Immature natural killer cell (primary cell): ENCODE measurements around the gene PCNX2. TPM values are rescaled to one million over a fixed set of nuclear protein-coding genes. Genes with fewer than 3 reads are reported as not detected.
"Not testable (repeated sequence)": the region's sequence is repeated elsewhere in the genome, so short reads cannot be mapped to it uniquely, and the experiment has no call there.

Source experiments
- DNase-seq, 3 donors: peaks; one replicate each; pipeline ENCODE4 v3.0.0; 2022; ENCODE audit warnings: mixed read lengths in 1 of 3
- H3K27ac Mint-ChIP-seq, 6 donors: one replicate each; pipeline ENCODE4 v1.8.0; 2020; ENCODE audit warnings: mixed read lengths in 6 of 6, mild to moderate bottlenecking in 5 of 6, inconsistent platforms in 4 of 6, moderate library complexity in 3 of 6
- H3K27me3 Mint-ChIP-seq, 3 donors: one replicate each; pipeline ENCODE4 v1.8.0; 2020 to 2021; ENCODE audit warnings: low read depth in 3 of 3, mild to moderate bottlenecking in 3 of 3, mixed read lengths in 3 of 3, moderate library complexity in 3 of 3, inconsistent platforms in 1 of 3
- H3K36me3 Mint-ChIP-seq, 3 donors: one replicate each; pipeline ENCODE4 v1.8.0; 2020; ENCODE audit warnings: mixed read lengths in 3 of 3, inconsistent platforms in 2 of 3, mild to moderate bottlenecking in 2 of 3
- H3K4me1 Mint-ChIP-seq, 2 donors: one replicate each; pipeline ENCODE4 v1.8.0; 2020; ENCODE audit warnings: inconsistent platforms in 2 of 2, mild to moderate bottlenecking in 2 of 2, mixed read lengths in 2 of 2, moderate library complexity in 1 of 2
- H3K4me3 Mint-ChIP-seq, 5 donors: one replicate each; pipeline ENCODE4 v1.8.0; 2020; ENCODE audit warnings: mild to moderate bottlenecking in 5 of 5, mixed read lengths in 5 of 5, inconsistent platforms in 3 of 5, moderate library complexity in 3 of 5
- H3K9me3 Mint-ChIP-seq, 6 donors: one replicate each; pipeline ENCODE4 v1.8.0; 2020; ENCODE audit warnings: mild to moderate bottlenecking in 6 of 6, mixed read lengths in 6 of 6, inconsistent platforms in 4 of 6, moderate library complexity in 3 of 6
- polyA plus RNA-seq, 3 donors: library from polyadenylated mRNA; unstranded; fragments of 300-500 nt; fragmentation: Illumina TruSeq; gene quantifications; one replicate each; pipeline ENCODE4 v1.2.3, GENCODE V29; 2021

The PCNX2 gene
- polyA plus RNA-seq, 3 donors from 2014 or later = 1.1 to 2.6 TPM; not detected in 1

- Mint-ChIP-seq H3K36me3 (peaks cover 35 to 40% (median 35%) of the 10 kb centered on the region in 3 donors), H3K9me3 (peaks cover 0 to 10% (median 2%) of the 10 kb centered on the region in 6 donors), H3K27me3 (peaks cover 0 to 2% (median 0%) of the 10 kb centered on the region in 3 donors), H3K4me3 (no peak overlapping the region), H3K4me1 (no peaks in the 10 kb centered on the region), H3K27ac (peak overlapping the region in 1 of 6 donors; percentile 21)
- DNase-seq = no peak
These were observed 114.7 kb downstream of the PCNX2 start for GRCh38 chr1:233180641-233181364.

- not testable (repeated sequence) for H3K4me1 Mint-ChIP-seq, H3K4me3 Mint-ChIP-seq, H3K27me3 Mint-ChIP-seq, DNase-seq, H3K27ac Mint-ChIP-seq
- H3K9me3 Mint-ChIP-seq = peaks cover 0 to 10% (median 2%) of the 10 kb centered on the region in 6 donors
- peaks cover 32 to 51% (median 42%) of the 10 kb centered on the region in 3 donors for H3K36me3 Mint-ChIP-seq
These were observed 115.9 kb downstream of the PCNX2 start for GRCh38 chr1:233179638-233180037.

GRCh38 chr1:233172201-233172600 is 123.3 kb downstream of the PCNX2 start:
- Mint-ChIP-seq H3K27me3 (peaks cover 0 to 2% (median 0%) of the 10 kb centered on the region in 3 donors), H3K9me3 (peaks cover 0 to 3% (median under 1%) of the 10 kb centered on the region in 6 donors), H3K27ac (no peak overlapping the region), H3K4me3 (no peak overlapping the region), H3K4me1 (no peaks in the 10 kb centered on the region), H3K36me3 (peaks cover 18 to 35% (median 19%) of the 10 kb centered on the region in 3 donors)
- DNase-seq = no peak

- H3K4me1 Mint-ChIP-seq = no peaks in the 10 kb centered on the region
- H3K9me3 Mint-ChIP-seq = peaks cover 0 to 2% (median 0%) of the 10 kb centered on the region in 6 donors
- H3K27ac Mint-ChIP-seq = no peak overlapping the region
- peaks cover 0 to 3% (median 0%) of the 10 kb centered on the region in 3 donors for H3K27me3 Mint-ChIP-seq
- no peak overlapping the region for H3K4me3 Mint-ChIP-seq
- H3K36me3 Mint-ChIP-seq = peaks cover 16 to 24% (median 21%) of the 10 kb centered on the region in 3 donors
- DNase-seq = no peak
These were observed 124.8 kb downstream of the PCNX2 start for GRCh38 chr1:233170741-233171140.

GRCh38 chr1:233168384-233168783 is 127.1 kb downstream of the PCNX2 start:
- no peak overlapping the region for H3K4me3 Mint-ChIP-seq
- H3K27ac Mint-ChIP-seq = no peak overlapping the region
- H3K36me3 Mint-ChIP-seq = peaks cover 20 to 28% (median 24%) of the 10 kb centered on the region in 3 donors
- H3K9me3 Mint-ChIP-seq = peaks cover 0 to 7% (median 3%) of the 10 kb centered on the region in 6 donors
- H3K4me1 Mint-ChIP-seq = no peaks in the 10 kb centered on the region
- no peak for DNase-seq
- peaks cover 0 to 2% (median 0%) of the 10 kb centered on the region in 3 donors for H3K27me3 Mint-ChIP-seq

GRCh38 chr1:233166896-233167295 is 128.6 kb downstream of the PCNX2 start:
- Mint-ChIP-seq H3K9me3 (peaks cover 0 to 7% (median 2%) of the 10 kb centered on the region in 6 donors), H3K4me1 (no peaks in the 10 kb centered on the region), H3K27ac (no peak overlapping the region), H3K4me3 (no peak overlapping the region), H3K27me3 (peaks cover 0 to 2% (median 0%) of the 10 kb centered on the region in 3 donors), H3K36me3 (peaks cover 9 to 25% (median 19%) of the 10 kb centered on the region in 3 donors)
- DNase-seq = no peak

GRCh38 chr1:233163696-233164095 is 131.8 kb downstream of the PCNX2 start:
- peaks cover 14 to 29% (median 20%) of the 10 kb centered on the region in 3 donors for H3K36me3 Mint-ChIP-seq
- no peak for DNase-seq
- no peak overlapping the region for H3K27ac Mint-ChIP-seq
- H3K9me3 Mint-ChIP-seq = peaks cover 0 to 7% (median 2%) of the 10 kb centered on the region in 6 donors
- no peaks in the 10 kb centered on the region for H3K4me1 Mint-ChIP-seq
- H3K27me3 Mint-ChIP-seq = peaks cover 0 to 2% (median 0%) of the 10 kb centered on the region in 3 donors
- H3K4me3 Mint-ChIP-seq = no peak overlapping the region

- H3K4me1 Mint-ChIP-seq = no peaks in the 10 kb centered on the region
- DNase-seq = no peak
- no peak overlapping the region for H3K4me3 Mint-ChIP-seq
- H3K9me3 Mint-ChIP-seq = no peaks in the 10 kb centered on the region
- H3K36me3 Mint-ChIP-seq = peaks cover 6 to 20% (median 16%) of the 10 kb centered on the region in 3 donors
- H3K27ac Mint-ChIP-seq = no peak overlapping the region
- peaks cover 0 to 2% (median 0%) of the 10 kb centered on the region in 3 donors for H3K27me3 Mint-ChIP-seq
These were observed 137.2 kb downstream of the PCNX2 start for GRCh38 chr1:233158322-233158721.

GRCh38 chr1:233157245-233157644 is 138.3 kb downstream of the PCNX2 start:
- Mint-ChIP-seq H3K27me3 (peaks cover 0 to 2% (median 0%) of the 10 kb centered on the region in 3 donors), H3K9me3 (no peaks in the 10 kb centered on the region), H3K36me3 (peaks cover 5 to 20% (median 14%) of the 10 kb centered on the region in 3 donors), H3K4me3 (no peak overlapping the region), H3K27ac (no peak overlapping the region), H3K4me1 (no peaks in the 10 kb centered on the region)
- DNase-seq = no peak

- Mint-ChIP-seq H3K4me3 (no peak overlapping the region), H3K4me1 (no peaks in the 10 kb centered on the region), H3K36me3 (peaks cover 13 to 16% (median 14%) of the 10 kb centered on the region in 3 donors), H3K9me3 (no peaks in the 10 kb centered on the region), H3K27ac (no peak overlapping the region), H3K27me3 (peaks cover 0 to 3% (median 1%) of the 10 kb centered on the region in 3 donors)
- no peak for DNase-seq
These were observed 143.7 kb downstream of the PCNX2 start for GRCh38 chr1:233151861-233152260.

GRCh38 chr1:233144434-233144833 is 151.1 kb downstream of the PCNX2 start:
- H3K4me1 Mint-ChIP-seq = no peaks in the 10 kb centered on the region
- no peaks in the 10 kb centered on the region for H3K9me3 Mint-ChIP-seq
- H3K27ac Mint-ChIP-seq = no peak overlapping the region
- H3K27me3 Mint-ChIP-seq = peaks cover 0 to 6% (median 0%) of the 10 kb centered on the region in 3 donors
- H3K4me3 Mint-ChIP-seq = no peak overlapping the region
- no peak for DNase-seq
- H3K36me3 Mint-ChIP-seq = peaks cover 4 to 11% (median 9%) of the 10 kb centered on the region in 3 donors

GRCh38 chr1:233143241-233143640 is 152.3 kb downstream of the PCNX2 start:
- Mint-ChIP-seq H3K36me3 (peaks cover 4 to 15% (median 9%) of the 10 kb centered on the region in 3 donors), H3K9me3 (no peaks in the 10 kb centered on the region), H3K27me3 (peaks cover 0 to 6% (median 0%) of the 10 kb centered on the region in 3 donors), H3K4me3 (no peak overlapping the region), H3K4me1 (no peaks in the 10 kb centered on the region), H3K27ac (no peak overlapping the region)
- DNase-seq = no peak

- Mint-ChIP-seq H3K4me1 (no peaks in the 10 kb centered on the region), H3K9me3 (no peaks in the 10 kb centered on the region), H3K27ac (no peak overlapping the region), H3K36me3 (peaks cover 0 to 8% (median 3%) of the 10 kb centered on the region in 3 donors), H3K4me3 (no peak overlapping the region), H3K27me3 (peaks cover 0 to 5% (median 0%) of the 10 kb centered on the region in 3 donors)
- no peak for DNase-seq
These were observed 154.6 kb downstream of the PCNX2 start for GRCh38 chr1:233140974-233141373.

- Mint-ChIP-seq H3K4me1 (no peaks in the 10 kb centered on the region), H3K27ac (no peak overlapping the region), H3K9me3 (no peaks in the 10 kb centered on the region), H3K4me3 (no peak overlapping the region), H3K27me3 (peaks cover 0 to 5% (median 0%) of the 10 kb centered on the region in 3 donors), H3K36me3 (peaks cover 0 to 8% (median 7%) of the 10 kb centered on the region in 3 donors)
- no peak for DNase-seq
These were observed 155.0 kb downstream of the PCNX2 start for GRCh38 chr1:233140499-233140898.
